Endothelial cell of umbilical vein (primary cell): ENCODE results near the gene BLACAT1.

ENCODE experiments used
- CTCF ChIP-seq, 2 donors: IDR thresholded peaks; 1 replicate in 1 of 2; 2 replicates in 1 of 2; pipeline ENCODE4 v1.5.1; 2011; ENCODE audit warnings: low read length in 2 of 2, mild to moderate bottlenecking in 2 of 2, moderate library complexity in 2 of 2, control low read depth in 1 of 2, inconsistent platforms in 1 of 2, low read depth in 1 of 2; ENCODE audit not compliant: insufficient read depth in 1 of 2; ENCODE audit errors: extremely low read depth in 1 of 2
- EZH2 ChIP-seq: IDR thresholded peaks from 2 replicates; pipeline ENCODE4 v1.6.1; 2012; ENCODE audit warnings: borderline replicate concordance, low read depth, mild to moderate bottlenecking, moderate library complexity, low read length, inconsistent platforms; ENCODE audit not compliant: severe bottlenecking
- GATA2 ChIP-seq: IDR thresholded peaks from 2 replicates; pipeline ENCODE4 v1.7.0; 2011; ENCODE audit warnings: low read depth, mild to moderate bottlenecking, moderate library complexity, mixed read lengths, low read length; ENCODE audit not compliant: insufficient read length, insufficient read depth
- JUN ChIP-seq: IDR thresholded peaks from 2 replicates; pipeline ENCODE4 v1.6.1; 2011; ENCODE audit warnings: borderline replicate concordance, low read depth; ENCODE audit not compliant: insufficient read length, insufficient read depth
- MYC ChIP-seq: IDR thresholded peaks from one replicate; pipeline ENCODE4 v1.6.1; 2011; ENCODE audit warnings: mild to moderate bottlenecking, low read depth, low read length
- POLR2A ChIP-seq: IDR thresholded peaks from 2 replicates; pipeline ENCODE4 v1.6.1; 2012; ENCODE audit warnings: low read depth, mild to moderate bottlenecking, control low read depth, low read length
- POLR2AphosphoS5 ChIP-seq: IDR thresholded peaks from 2 replicates; pipeline ENCODE4 v1.6.1; 2012; ENCODE audit warnings: low read depth, mild to moderate bottlenecking, control low read depth, low read length, moderate library complexity; ENCODE audit not compliant: insufficient read depth
- TF ChIP-seq, protein P1 (sequence below): IDR thresholded peaks from 2 replicates; pipeline ENCODE4 v1.6.1; 2011; ENCODE audit not compliant: insufficient read depth, insufficient read length

DNA sequence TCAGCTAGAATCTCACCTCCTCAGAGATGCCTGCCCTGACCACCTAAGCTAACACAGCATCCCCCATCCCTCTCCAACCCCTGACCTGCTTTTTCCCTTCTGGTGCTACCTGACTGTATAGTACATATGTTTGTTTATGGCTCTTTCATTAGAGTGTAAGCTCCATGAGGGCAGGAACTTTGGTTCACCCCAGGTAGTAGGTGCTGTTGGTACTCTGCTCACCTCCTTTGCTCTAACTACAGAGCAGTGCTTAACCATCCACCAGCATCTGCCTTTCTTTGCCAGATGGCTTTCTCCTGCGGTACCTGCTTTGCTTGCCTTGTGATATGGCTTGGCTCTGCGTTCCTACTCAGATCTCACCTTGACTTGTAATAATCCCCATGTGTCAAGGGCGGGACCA lies 18.7 kb upstream of the BLACAT1 start:
- no peak for TF ChIP-seq CTCF (IDR thresholded peaks at IDR 0.05; ENCODE audit: extremely low read depth in 1 of 2, insufficient read depth in 1 of 2, low read depth in 1 of 2, low read length in 2 of 2)
- TF ChIP-seq POLR2A, result no peak
- TF ChIP-seq MYC, result no peak
- TF ChIP-seq EZH2, result no peak
- TF ChIP-seq GATA2, result no peak
- TF ChIP-seq JUN, result no peak
- TF ChIP-seq, protein P1, sequence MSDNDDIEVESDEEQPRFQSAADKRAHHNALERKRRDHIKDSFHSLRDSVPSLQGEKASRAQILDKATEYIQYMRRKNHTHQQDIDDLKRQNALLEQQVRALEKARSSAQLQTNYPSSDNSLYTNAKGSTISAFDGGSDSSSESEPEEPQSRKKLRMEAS, result no peak
- TF ChIP-seq POLR2AphosphoS5, result no peak
